ENCODE results near the gene PRSS1. TPM values are rescaled to one million over a fixed set of nuclear protein-coding genes. Genes with fewer than 3 reads are reported as not detected.

Gene PRSS1
- total and polyA plus RNA-seq, 2 of the 8 experiments (the other 6 are each of a cell fraction or from before 2014, with no cell fraction given): 0.09 TPM; not detected in 1

DNA sequence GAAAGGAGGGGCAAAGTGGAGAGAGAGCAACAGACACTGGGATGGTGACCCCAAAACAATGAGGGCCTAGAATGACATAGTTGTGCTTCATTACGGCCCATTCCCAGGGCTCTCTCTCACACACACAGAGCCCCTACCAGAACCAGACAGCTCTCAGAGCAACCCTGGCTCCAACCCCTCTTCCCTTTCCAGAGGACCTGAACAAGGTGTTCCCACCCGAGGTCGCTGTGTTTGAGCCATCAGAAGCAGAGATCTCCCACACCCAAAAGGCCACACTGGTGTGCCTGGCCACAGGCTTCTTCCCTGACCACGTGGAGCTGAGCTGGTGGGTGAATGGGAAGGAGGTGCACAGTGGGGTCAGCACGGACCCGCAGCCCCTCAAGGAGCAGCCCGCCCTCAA lies 42.2 kb downstream of the PRSS1 start:
- H2BK15ac ChIP-seq (ENCODE audit: low read length): peak overlapping the region; percentile 61; the same call in 1 of the 2 replicates
- no peaks in the 10 kb centered on the region for H3K79me1 ChIP-seq (ENCODE audit: low read depth, low read length)
- no peak overlapping the region for H4K91ac ChIP-seq (replicated peaks; ENCODE audit: insufficient read length, low read length)
- no peak overlapping the region for H2BK5ac ChIP-seq (ENCODE audit: low read depth, low read length)
- no peaks in the 10 kb centered on the region for H3K79me2 ChIP-seq (ENCODE audit: control insufficient read depth in 1 of 2, insufficient read depth in 2 of 2, low read length in 2 of 2)
- H3K27me3 ChIP-seq (replicated peaks in 1 of 4; ENCODE audit: control insufficient read depth in 3 of 4, extremely low read depth in 1 of 4, insufficient read depth in 3 of 4, low read length in 3 of 4): peaks cover 0 to 8% (median 3%) of the 10 kb centered on the region in 4 experiments; a peak in 5 of 7 replicates
- no peak overlapping the region for H3K9ac ChIP-seq (replicated peaks in 1 of 4; ENCODE audit: extremely low read depth in 1 of 4, low read depth in 3 of 4, low read length in 3 of 4)
- no peak overlapping the region for H3K18ac ChIP-seq (ENCODE audit: extremely low read depth, low read length)
- no peak overlapping the region for H3K56ac ChIP-seq (replicated peaks; ENCODE audit: insufficient read length, low read depth, low read length)
- no peak overlapping the region for H3K27ac ChIP-seq (ENCODE audit: low read depth, low read length)
- POLR2A ChIA-PET (ENCODE audit: partially characterized antibody): no interaction called here
- no peak overlapping the region for H3K4ac ChIP-seq (replicated peaks; ENCODE audit: insufficient read length, low read depth, low read length)
- CTCF ChIA-PET (ENCODE audit: partially characterized antibody): interaction anchor here (0.8 to 24.1 kb wide), 9 partner anchors 11 to 257 kb away, joined by 3 to 430 read pairs (median 5); no protein-coding TSS in a partner anchor
- no peak overlapping the region for H4K8ac ChIP-seq (ENCODE audit: extremely low read depth, insufficient read depth, low read length)
- H3K14ac ChIP-seq (ENCODE audit: insufficient read length): no peak overlapping the region
- H2BK120ac ChIP-seq (replicated peaks; ENCODE audit: low read depth, low read length): no peak overlapping the region
- H4K20me1 ChIP-seq (replicated peaks in 1 of 2; ENCODE audit: control insufficient read depth in 1 of 2, insufficient read depth in 2 of 2, low read length in 2 of 2): no peaks in the 10 kb centered on the region
- DNase-seq (ENCODE audit: low read depth in 1 of 2, low spot score in 2 of 2): no peak
- H4K5ac ChIP-seq (ENCODE audit: insufficient read length, low read depth, low read length): no peak overlapping the region
- H2AK5ac ChIP-seq (ENCODE audit: low read depth, low read length): no peak overlapping the region
- H2AFZ ChIP-seq (ENCODE audit: low read length): no peak overlapping the region
- 95% methylated on average over 6 of the region's 7 CpGs; no CpG with 5 or more reads in 1 of the 2 experiments for WGBS, 2 experiments (ENCODE audit: extremely low coverage in 1 of 2, insufficient coverage in 1 of 2, insufficient read length in 1 of 2, insufficient replicate concordance in 2 of 2, low coverage in 1 of 2, low lambda C conversion rate in 2 of 2, missing lambda C conversion rate in 1 of 2)
- peaks cover 8 to 17% (median 10%) of the 10 kb centered on the region in 4 experiments for H3K4me1 ChIP-seq (replicated peaks in 1 of 4; ENCODE audit: control insufficient read depth in 3 of 4, insufficient read depth in 4 of 4, low read length in 3 of 4)
- H3K36me3 ChIP-seq (ENCODE audit: control insufficient read depth in 2 of 4, insufficient read depth in 4 of 4, low read length in 3 of 4): no peaks in the 10 kb centered on the region
- no peak overlapping the region for H3K4me3 ChIP-seq (ENCODE audit: extremely low read depth in 1 of 4, insufficient read depth in 2 of 4, low read depth in 3 of 4, low read length in 4 of 4)
- H3K23ac ChIP-seq (ENCODE audit: insufficient read length): no peak overlapping the region
- no peak overlapping the region for H2BK20ac ChIP-seq (ENCODE audit: low read length)
- no peak overlapping the region for H2BK12ac ChIP-seq (ENCODE audit: low read depth, low read length)
- H3K4me2 ChIP-seq (ENCODE audit: insufficient read depth in 1 of 2, low read depth in 2 of 2, low read length in 2 of 2): no peak overlapping the region
- H3K9me3 ChIP-seq (ENCODE audit: insufficient read depth in 2 of 2, low read depth in 1 of 2, low read length in 1 of 2): no peaks in the 10 kb centered on the region
- H3K23me2 ChIP-seq (ENCODE audit: low read depth, low read length): peaks cover 5% of the 10 kb centered on the region; the same call in 1 of the 2 replicates
- no peak for FAIRE-seq
- TF ChIP-seq TAF1 (IDR thresholded peaks at IDR 0.05; ENCODE audit: low read depth, low read length) (no peak), NANOG (IDR thresholded peaks at IDR 0.05; ENCODE audit: insufficient read depth, low read depth, low read length, poor library complexity, severe bottlenecking) (no peak), NRF1 (IDR thresholded peaks at IDR 0.05; ENCODE audit: low read depth, low read length) (no peak), CREB1 (IDR thresholded peaks at IDR 0.05) (no peak), TEAD4 (IDR thresholded peaks at IDR 0.05; ENCODE audit: low read depth, low read length) (no peak), CEBPB (IDR thresholded peaks at IDR 0.05; ENCODE audit: low read depth, low read length) (no peak), HDAC2 (IDR thresholded peaks at IDR 0.05; ENCODE audit: borderline replicate concordance in 1 of 2, low read depth in 2 of 2, low read length in 2 of 2) (no peak), GABPA (IDR thresholded peaks at IDR 0.05; ENCODE audit: borderline replicate concordance, insufficient read depth, low read length) (no peak), BRCA1 (IDR thresholded peaks at IDR 0.05; ENCODE audit: low read depth, low read length) (no peak), SRF (IDR thresholded peaks at IDR 0.05; ENCODE audit: low read depth, low read length) (no peak)
- TF ChIP-seq, protein P1, sequence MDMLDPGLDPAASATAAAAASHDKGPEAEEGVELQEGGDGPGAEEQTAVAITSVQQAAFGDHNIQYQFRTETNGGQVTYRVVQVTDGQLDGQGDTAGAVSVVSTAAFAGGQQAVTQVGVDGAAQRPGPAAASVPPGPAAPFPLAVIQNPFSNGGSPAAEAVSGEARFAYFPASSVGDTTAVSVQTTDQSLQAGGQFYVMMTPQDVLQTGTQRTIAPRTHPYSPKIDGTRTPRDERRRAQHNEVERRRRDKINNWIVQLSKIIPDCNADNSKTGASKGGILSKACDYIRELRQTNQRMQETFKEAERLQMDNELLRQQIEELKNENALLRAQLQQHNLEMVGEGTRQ (IDR thresholded peaks at IDR 0.05; ENCODE audit: low read length): no peak

Data from H1 (cell line).